Measurements from ENCODE around the gene EIF1B.

GRCh38 chr3:40333852-40334251, 24.3 kb downstream of the EIF1B start:
- no peak for TF ChIP-seq CTCF (IDR thresholded peaks at IDR 0.05)
- TF ChIP-seq POLR2A (IDR thresholded peaks at IDR 0.05): no peak
